GM23338 (cell line): ENCODE data around the gene PHF21A. TPM values are rescaled to one million over a fixed set of nuclear protein-coding genes. Genes with fewer than 3 reads are reported as not detected.
A peak's percentile ranks its signal among the peaks of the same experiment; 100 is the strongest.

Source experiments
- ATAC-seq: fragments of 200-7000 bp; cut with Tn5 transposase; 3 replicates; pipeline ENCODE4 v1.9.1; 2020
- DNase-seq: peaks from one replicate; pipeline ENCODE4 v3.0.0-alpha.2; 2015; ENCODE audit warnings: low spot score
- H2AFZ ChIP-seq: fragments of 200-600 bp; sonication (generic); 2 replicates; pipeline ENCODE4 v1.8.0; 2016; ENCODE audit warnings: antibody characterized with exemption, mild to moderate bottlenecking, moderate library complexity
- H3F3A ChIP-seq: fragments of 200-600 bp; sonication (generic); replicated peaks from 2 replicates; pipeline ENCODE4 v1.8.0; 2017; ENCODE audit warnings: antibody characterized with exemption, mixed run types, low read depth
- H3K27ac ChIP-seq: fragments of 200-600 bp; sonication (generic); 2 replicates; pipeline ENCODE4 v1.6.1; 2016; ENCODE audit warnings: low read depth
- H3K27me3 ChIP-seq: fragments of 200-600 bp; sonication (generic); 2 replicates; pipeline ENCODE4 v1.8.0; 2016; ENCODE audit warnings: mild to moderate bottlenecking, mixed run types, moderate library complexity; ENCODE audit not compliant: insufficient read depth
- H3K36me3 ChIP-seq: fragments of 200-600 bp; sonication (generic); 2 replicates; pipeline ENCODE4 v1.8.0; 2016; ENCODE audit warnings: mild to moderate bottlenecking; ENCODE audit not compliant: insufficient read depth
- H3K4me1 ChIP-seq: fragments of 200-600 bp; sonication (generic); 2 replicates; pipeline ENCODE4 v1.8.0; 2016; ENCODE audit warnings: mild to moderate bottlenecking, moderate library complexity; ENCODE audit not compliant: insufficient read depth
- H3K4me2 ChIP-seq: fragments of 200-600 bp; sonication (generic); 2 replicates; pipeline ENCODE4 v1.7.1; 2017; ENCODE audit warnings: mixed run types
- H3K4me3 ChIP-seq: fragments of 200-600 bp; sonication (generic); 2 replicates; pipeline ENCODE4 v1.6.1; 2016; ENCODE audit warnings: mixed run types
- H3K79me2 ChIP-seq: fragments of 200-600 bp; sonication (generic); replicated peaks from 2 replicates; pipeline ENCODE4 v1.8.0; 2017; ENCODE audit warnings: mild to moderate bottlenecking; ENCODE audit not compliant: insufficient read depth
- H3K9me2 ChIP-seq: fragments of 200-600 bp; sonication (generic); 2 replicates; pipeline ENCODE4 v1.8.0; 2017; ENCODE audit not compliant: insufficient read depth
- H4K20me1 ChIP-seq: fragments of 200-600 bp; sonication (generic); replicated peaks from 2 replicates; pipeline ENCODE4 v1.8.0; 2017; ENCODE audit warnings: mild to moderate bottlenecking; ENCODE audit not compliant: insufficient read depth
- H3K27ac Mint-ChIP-seq: 2 replicates; pipeline ENCODE4 v1.8.0; 2020; ENCODE audit warnings: inconsistent platforms, mild to moderate bottlenecking, moderate library complexity, mixed read lengths
- H3K27me3 Mint-ChIP-seq: 3 replicates; pipeline ENCODE4 v1.8.0; 2022; ENCODE audit warnings: low read depth, mild to moderate bottlenecking, moderate library complexity, mixed read lengths, inconsistent platforms; ENCODE audit not compliant: insufficient read depth, poor library complexity
- H3K36me3 Mint-ChIP-seq: 3 replicates; pipeline ENCODE4 v1.8.0; 2021; ENCODE audit warnings: low read depth, mild to moderate bottlenecking, inconsistent platforms, moderate library complexity, mixed read lengths
- H3K4me1 Mint-ChIP-seq: 3 replicates; pipeline ENCODE4 v1.8.0; 2020; ENCODE audit warnings: mild to moderate bottlenecking, inconsistent platforms, mixed read lengths
- H3K4me3 Mint-ChIP-seq: 3 replicates; pipeline ENCODE4 v1.8.0; 2021; ENCODE audit warnings: moderate library complexity, mild to moderate bottlenecking, inconsistent platforms, mixed read lengths
- H3K9me3 Mint-ChIP-seq: 3 replicates; pipeline ENCODE4 v1.8.0; 2020; ENCODE audit warnings: moderate library complexity, mild to moderate bottlenecking, inconsistent platforms, mixed read lengths
- CREB1 ChIP-seq: fragments of 250-450 bp; sonication (Bioruptor Pico); IDR thresholded peaks from 2 replicates; pipeline ENCODE4 v1.5.0; 2020; ENCODE audit warnings: low read depth, mild to moderate bottlenecking, moderate library complexity
- CTCF ChIP-seq, 2 experiments: fragments of 200-600 bp in 1 of 2; sonication (generic) in 1 of 2; conservative IDR thresholded peaks; 2 replicates each; pipeline versions ENCODE4 v1.5.1 to v1.6.1; 2016 to 2017; ENCODE audit warnings: antibody characterized with exemption in 2 of 2, low read depth in 2 of 2, mild to moderate bottlenecking in 2 of 2, moderate library complexity in 1 of 2
- EZH2 ChIP-seq: fragments of 200-600 bp; sonication (generic); IDR thresholded peaks from one replicate; pipeline ENCODE4 v1.8.0; 2017; ENCODE audit warnings: antibody characterized with exemption, mild to moderate bottlenecking, low read depth; ENCODE audit not compliant: unreplicated experiment
- EZH2phosphoT487 ChIP-seq: fragments of 200-600 bp; sonication (generic); IDR thresholded peaks from one replicate; pipeline ENCODE4 v1.8.1; 2018; ENCODE audit warnings: antibody characterized with exemption; ENCODE audit not compliant: unreplicated experiment
- JUNB ChIP-seq: IDR thresholded peaks from one replicate; pipeline ENCODE4 v1.6.1; 2016; ENCODE audit warnings: antibody characterized with exemption; ENCODE audit not compliant: unreplicated experiment
- NANOG ChIP-seq: IDR thresholded peaks from 2 replicates; pipeline ENCODE4 v1.6.1; 2016; ENCODE audit warnings: antibody characterized with exemption, borderline replicate concordance
- REST ChIP-seq: IDR thresholded peaks from one replicate; pipeline ENCODE4 v1.6.1; 2018; ENCODE audit warnings: antibody characterized with exemption; ENCODE audit not compliant: unreplicated experiment
- ZNF331 ChIP-seq: fragments of 250-450 bp; sonication (Bioruptor Pico); IDR thresholded peaks from 2 replicates; pipeline ENCODE4 v1.5.0; 2020; ENCODE audit warnings: low read depth, mild to moderate bottlenecking, moderate library complexity
- polyA plus RNA-seq: library from polyadenylated mRNA; unstranded; fragments of >200 nt; fragmentation: Nextera tagmentation; extraction: Ambion mirVana; gene quantifications from 2 replicates; pipeline ENCODE4 v1.2.1, GENCODE V29; 2016
- total RNA-seq: library from RNA; depleted of rRNA; stranded (reverse); fragments of >200 nt; shearing (Covaris generic); gene quantifications from 2 replicates; pipeline ENCODE4 v1.2.3, GENCODE V29; 2014

Gene PHF21A
- total and polyA plus RNA-seq, 2 experiments from 2014 or later: 21.7 to 23.6 TPM

- Histone ChIP-seq H3K79me2 (no peaks in the 10 kb centered on the region), H3K9me2 (peaks cover 8% of the 10 kb centered on the region), H3K4me1 (peaks cover 15% of the 10 kb centered on the region; the same call in 1 of the 2 replicates), H3K4me3 (no peak overlapping the region), H3K4me2 (no peak overlapping the region), H3K36me3 (no peaks in the 10 kb centered on the region), H3K27me3 (no peaks in the 10 kb centered on the region), H2AFZ (no peak overlapping the region), H4K20me1 (no peaks in the 10 kb centered on the region), H3K27ac (no peak overlapping the region), H3F3A (no peaks in the 10 kb centered on the region)
- Mint-ChIP-seq H3K27ac (no peak overlapping the region), H3K4me3 (no peak overlapping the region), H3K27me3 (peaks cover 5% of the 10 kb centered on the region), H3K9me3 (no peaks in the 10 kb centered on the region), H3K4me1 (peaks cover 9% of the 10 kb centered on the region; the same call in 2 of the 3 replicates), H3K36me3 (no peaks in the 10 kb centered on the region)
- TF ChIP-seq EZH2phosphoT487: no peak
- no peak for TF ChIP-seq REST
- no peak for TF ChIP-seq JUNB
- DNase-seq (no peak), ATAC-seq (no peak)
Observed at GRCh38 chr11:46144741-46145140, 23.5 kb upstream of the PHF21A start.

GRCh38 chr11:46143049-46143806 lies 22.0 kb upstream of the PHF21A start:
- ATAC-seq (peak; percentile 78), DNase-seq (peak; percentile 34)
- Histone ChIP-seq H3K4me2 (no peak overlapping the region), H3K4me3 (no peak overlapping the region), H3F3A (no peaks in the 10 kb centered on the region), H3K27ac (no peak overlapping the region), H3K4me1 (no peaks in the 10 kb centered on the region), H3K9me2 (peaks cover 8% of the 10 kb centered on the region), H3K27me3 (no peaks in the 10 kb centered on the region), H2AFZ (peak overlapping the region; percentile 66; the same call in 1 of the 2 replicates), H3K36me3 (no peaks in the 10 kb centered on the region), H4K20me1 (no peaks in the 10 kb centered on the region), H3K79me2 (no peaks in the 10 kb centered on the region)
- H3K27me3 Mint-ChIP-seq: peaks cover 5% of the 10 kb centered on the region
- H3K9me3 Mint-ChIP-seq: no peaks in the 10 kb centered on the region
- TF ChIP-seq EZH2: no peak
- TF ChIP-seq NANOG: no peak
- TF ChIP-seq CTCF (conservative IDR thresholded peaks at IDR 0.05; ENCODE audit: low read depth in 2 of 2): 0 out of 4 replicates have a peak, but pooled peaks of 1 of the 2 experiments have one; percentile 6
- no peak for TF ChIP-seq JUNB
- TF ChIP-seq CREB1 (CRISPR knock-in tag): no peak
- TF ChIP-seq ZNF331 (CRISPR knock-in tag): no peak
- no peak for TF ChIP-seq REST
- TF ChIP-seq EZH2phosphoT487: no peak
- H3K36me3 Mint-ChIP-seq: no peaks in the 10 kb centered on the region
- no peak overlapping the region for H3K27ac Mint-ChIP-seq
- H3K4me3 Mint-ChIP-seq: no peak overlapping the region
- no peaks in the 10 kb centered on the region for H3K4me1 Mint-ChIP-seq
